GM12873 (cell line): ENCODE measurements around the gene LAPTM5.

Experiments used
- CTCF ChIP-seq: IDR thresholded peaks from 2 replicates; pipeline ENCODE4 v1.5.1; 2012; ENCODE audit warnings: low read depth, mild to moderate bottlenecking, moderate library complexity, low read length, control low read depth; ENCODE audit not compliant: insufficient read depth; ENCODE audit errors: missing control alignments

The LAPTM5 gene

GRCh38 chr1:30773722-30774358, 16.3 kb upstream of the LAPTM5 start:
- TF ChIP-seq CTCF, result no peak

GRCh38 chr1:30771005-30771404, 13.4 kb upstream of the LAPTM5 start:
- TF ChIP-seq CTCF, result no peak

- no peak for TF ChIP-seq CTCF
These were observed 12.6 kb upstream of the LAPTM5 start for GRCh38 chr1:30770150-30770549.

- TF ChIP-seq CTCF, result no peak
These were observed 11.5 kb upstream of the LAPTM5 start for GRCh38 chr1:30768830-30769718.

GRCh38 chr1:30768159-30768829, 10.7 kb upstream of the LAPTM5 start:
- TF ChIP-seq CTCF, result no peak

GRCh38 chr1:30765556-30766434, 8.2 kb upstream of the LAPTM5 start:
- TF ChIP-seq CTCF, result no peak
